Stimulated activated CD8-positive, alpha-beta memory T cell treated with anti-CD3 and anti-CD28 coated beads, Interleukin-15, amount 100 ng/mL, for 4 hours (primary cell): ENCODE data around the gene TMED1.

ENCODE experiments used
- DNase-seq, 2 donors: peaks; one replicate each; pipeline ENCODE4 v3.0.0-alpha.2; 2020; ENCODE audit warnings: low read depth in 2 of 2

Gene TMED1

GRCh38 chr19:10811391-10812111, 24.5 kb downstream of the TMED1 start:
- no peak for DNase-seq

DNA sequence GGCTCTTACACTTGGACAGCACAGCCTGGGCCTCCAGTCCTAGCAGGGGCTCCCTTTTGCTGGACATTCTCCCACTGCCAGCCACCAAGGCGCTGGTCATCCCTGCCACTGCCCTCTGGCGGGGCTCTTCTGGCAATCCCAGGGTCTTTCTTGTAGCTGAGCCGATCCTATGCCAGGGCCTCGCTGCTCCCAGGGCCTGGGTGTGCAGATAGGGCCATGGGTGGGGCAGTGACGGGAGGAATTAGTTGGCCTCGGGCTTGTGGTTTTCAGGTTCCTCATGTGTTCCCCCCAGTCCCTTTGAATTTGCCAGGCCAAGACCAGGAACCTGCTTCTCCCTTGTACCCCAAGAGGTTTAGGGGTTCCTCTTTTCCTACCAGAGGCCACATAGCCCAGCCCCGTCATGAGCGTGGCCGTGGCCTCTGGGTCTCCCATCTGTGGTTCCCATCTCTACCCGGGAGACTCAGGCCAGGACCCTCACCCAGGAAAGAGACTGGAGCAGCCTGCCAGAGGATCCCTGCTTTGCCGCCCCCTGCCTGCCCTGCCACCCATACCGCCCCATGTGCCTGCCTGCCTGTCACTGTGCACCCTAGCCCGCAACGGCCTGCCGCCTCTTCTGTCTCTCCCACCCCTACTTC, 26.2 kb downstream of the TMED1 start:
- no peak for DNase-seq

DNA sequence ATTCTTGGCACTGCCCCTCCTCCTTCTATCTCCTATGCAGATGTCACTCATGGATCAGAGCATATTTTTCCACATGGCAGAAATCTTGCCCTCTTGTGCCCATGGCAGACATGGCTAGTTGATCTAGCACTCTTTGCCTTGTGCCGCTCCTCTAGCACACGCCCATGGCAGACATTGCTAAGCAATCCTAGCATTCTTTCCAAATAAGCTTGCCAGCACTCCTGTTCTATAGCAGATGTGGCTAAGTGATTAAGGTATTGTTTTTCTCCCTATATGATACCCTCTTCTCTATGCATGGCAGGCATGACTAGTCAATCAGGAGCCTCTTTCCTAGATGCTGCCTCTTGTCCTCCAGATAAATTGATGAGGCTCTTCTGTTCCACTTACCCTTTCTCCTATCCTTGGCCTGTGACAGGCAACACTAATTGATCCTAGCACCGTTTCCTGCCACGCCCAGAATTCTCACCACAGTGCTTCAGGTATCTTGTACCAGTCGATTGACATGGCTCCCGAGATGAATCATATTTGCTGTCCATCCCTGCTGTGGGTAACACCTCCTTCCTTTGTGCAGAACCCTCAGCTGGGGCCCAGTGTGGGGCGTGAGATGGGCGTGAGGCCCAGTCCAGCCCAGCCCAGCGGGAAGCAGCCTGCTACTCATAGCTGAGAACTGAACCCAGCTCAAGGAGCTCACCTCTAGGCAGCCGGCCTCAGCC, 26.9 kb downstream of the TMED1 start:
- no peak for DNase-seq

DNA sequence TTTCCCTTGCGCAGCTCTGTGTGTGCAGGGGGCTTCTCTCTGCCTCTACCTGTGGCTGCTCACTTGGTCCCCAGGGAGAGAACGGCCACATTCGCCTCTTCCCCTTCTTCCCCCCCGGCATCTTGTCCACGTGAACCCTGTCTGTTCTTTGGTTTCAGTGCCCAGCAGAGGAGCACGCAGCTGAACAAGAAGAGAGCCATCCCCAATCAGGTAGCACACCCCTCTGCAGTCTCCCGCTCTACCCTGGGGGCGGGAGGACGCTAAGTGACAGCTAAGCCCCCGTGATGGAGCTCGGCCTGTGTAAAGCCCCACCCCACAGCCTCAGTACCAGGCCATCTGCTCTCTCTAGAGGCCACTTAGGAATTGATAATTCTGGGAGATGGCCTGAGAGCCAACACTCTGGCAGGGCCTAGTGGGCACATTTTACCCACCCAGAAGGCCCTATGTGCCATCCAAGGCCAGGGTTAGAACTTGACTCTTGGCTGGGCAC, 30.2 kb downstream of the TMED1 start:
- no peak for DNase-seq

DNA sequence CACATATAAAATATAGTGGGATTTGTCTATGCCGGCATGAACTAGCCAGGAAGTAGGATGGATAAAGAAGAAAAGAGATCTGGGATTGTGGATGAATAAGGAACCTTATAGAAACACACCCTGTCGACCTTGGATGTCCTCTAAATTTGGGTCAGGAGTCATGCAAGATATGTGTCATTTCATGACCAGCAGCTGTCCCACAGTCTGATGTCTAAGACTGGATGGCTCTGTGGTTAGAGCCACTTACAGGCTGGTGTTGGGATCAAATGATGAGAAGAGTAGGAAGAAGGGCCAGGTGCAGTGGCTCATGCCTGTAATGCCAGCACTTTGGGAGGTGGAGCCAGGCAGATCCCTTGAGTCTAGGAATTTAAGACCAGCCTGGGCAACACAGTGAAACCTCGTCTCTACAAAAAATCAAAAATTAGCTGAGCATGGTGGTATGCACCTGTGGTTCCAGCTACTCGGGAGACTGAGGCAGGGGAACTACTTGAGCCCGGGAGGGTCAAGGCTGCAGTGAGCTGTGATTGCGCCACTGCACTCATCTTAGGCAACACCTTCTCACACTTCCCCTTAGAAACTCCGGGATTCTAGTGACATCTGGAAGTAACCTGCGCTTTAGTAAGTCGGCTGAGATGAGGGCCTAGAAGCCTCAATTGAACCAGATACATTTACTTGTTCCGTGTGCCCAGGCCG, 30.8 kb downstream of the TMED1 start:
- no peak for DNase-seq

DNA sequence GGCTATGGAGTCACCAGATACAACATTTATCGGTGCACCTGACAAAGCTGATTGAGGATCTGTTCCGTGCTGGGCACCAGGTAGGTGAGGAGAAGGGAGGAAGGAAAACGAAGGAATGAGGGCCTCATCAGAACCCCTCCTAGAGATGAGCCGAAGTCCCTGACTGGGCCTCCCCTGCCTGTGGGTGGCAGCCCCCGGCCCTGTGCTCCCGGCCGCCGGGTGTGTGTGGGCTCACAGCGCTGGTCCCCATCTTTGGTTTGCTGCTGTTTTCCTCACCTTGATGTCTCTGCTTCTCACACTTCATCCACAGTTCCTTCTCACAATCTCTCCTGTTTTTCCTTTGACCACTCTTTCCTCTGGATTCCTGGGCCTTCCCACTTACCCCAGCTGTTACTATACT, 32.8 kb downstream of the TMED1 start:
- DNase-seq, result no peak

GRCh38 chr19:10802479-10802878, 33.5 kb downstream of the TMED1 start:
- no peak for DNase-seq

DNA sequence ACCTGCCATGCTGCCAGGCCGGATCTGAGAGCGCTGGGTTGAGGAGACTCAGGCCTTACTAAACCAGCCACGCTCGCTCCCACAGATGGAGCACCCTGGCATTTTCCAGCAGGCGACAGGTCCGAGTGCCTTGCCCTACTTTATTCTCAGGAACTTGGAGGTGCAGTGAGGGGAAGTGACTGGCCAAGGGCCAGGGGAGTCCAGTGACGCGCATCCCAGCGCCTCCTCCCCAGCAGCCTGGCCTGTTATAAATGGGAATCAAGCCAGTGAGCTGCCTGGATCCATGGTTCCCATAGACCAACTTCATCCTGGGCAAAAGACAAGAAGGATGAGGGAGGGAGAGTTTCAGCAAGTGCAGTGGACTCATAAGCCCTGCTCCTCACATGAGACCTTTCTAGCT, 35.5 kb downstream of the TMED1 start:
- DNase-seq, result no peak

GRCh38 chr19:10797541-10798256, 38.3 kb downstream of the TMED1 start:
- DNase-seq, result peak; percentile 87 to 92

DNA sequence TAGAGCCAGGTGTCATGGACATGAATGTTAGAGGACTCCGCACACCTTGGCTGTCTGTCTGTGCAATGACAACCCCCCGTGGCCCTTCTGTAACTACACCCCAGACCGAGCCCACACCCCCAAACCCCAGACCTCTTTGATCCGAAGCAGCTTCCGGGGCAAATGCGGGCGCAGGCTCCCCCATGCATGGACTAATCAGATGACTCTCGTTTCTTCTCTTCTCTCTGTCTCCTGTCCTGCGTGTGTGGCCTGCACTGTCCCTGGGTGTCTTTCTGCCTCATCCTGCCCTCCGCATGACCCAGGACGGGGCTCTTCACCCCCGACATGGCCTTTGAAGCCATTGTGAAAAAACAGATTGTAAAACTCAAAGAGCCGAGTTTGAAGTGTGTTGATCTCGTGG, 38.9 kb downstream of the TMED1 start:
- DNase-seq, result peak in 1 of 2 donors; percentile 30

- no peak for DNase-seq
These were observed 39.4 kb downstream of the TMED1 start for GRCh38 chr19:10796653-10797052.

DNA sequence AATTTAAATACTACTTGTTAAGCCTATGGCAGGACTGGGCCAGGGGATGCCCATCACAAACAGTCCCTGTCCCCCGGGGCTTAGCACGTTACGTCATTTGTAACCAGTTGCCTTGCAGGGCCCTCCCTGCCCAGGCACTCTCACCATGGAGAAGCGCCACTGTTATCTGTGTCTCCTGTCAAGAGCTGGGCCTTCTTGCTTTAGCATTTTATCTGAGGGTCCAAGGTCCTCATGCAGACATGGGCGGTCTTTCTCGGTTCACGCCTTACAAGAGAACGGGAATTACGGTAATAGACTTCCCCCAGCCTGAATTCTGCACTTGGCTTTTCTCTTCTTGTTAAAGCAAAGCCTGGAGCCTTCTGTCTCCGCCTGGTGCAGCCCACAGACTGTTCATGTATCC, 46.1 kb downstream of the TMED1 start:
- DNase-seq, result no peak

DNA sequence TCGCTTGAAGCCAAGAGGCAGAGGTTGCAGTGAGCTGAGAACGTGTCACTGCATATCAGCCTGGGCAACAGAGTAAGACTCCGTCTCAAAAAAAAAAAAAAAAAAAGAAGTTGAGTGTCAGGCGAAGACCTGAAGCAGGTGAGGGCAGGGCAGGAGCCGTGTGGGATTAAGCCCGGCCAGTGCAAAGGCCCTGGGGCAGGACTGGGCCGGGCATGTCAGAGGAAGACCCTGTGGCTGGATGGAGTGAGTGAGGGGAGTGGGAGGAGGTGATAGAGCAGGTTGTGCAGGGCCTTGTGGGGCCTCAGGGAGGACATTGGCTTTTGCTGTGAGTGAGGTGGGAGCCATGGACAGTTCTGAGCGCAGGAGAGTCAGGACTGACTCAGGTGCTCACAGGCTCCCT, 47.9 kb downstream of the TMED1 start:
- no peak for DNase-seq

- DNase-seq, result no peak
These were observed 51.8 kb downstream of the TMED1 start for GRCh38 chr19:10784257-10784656.

DNA sequence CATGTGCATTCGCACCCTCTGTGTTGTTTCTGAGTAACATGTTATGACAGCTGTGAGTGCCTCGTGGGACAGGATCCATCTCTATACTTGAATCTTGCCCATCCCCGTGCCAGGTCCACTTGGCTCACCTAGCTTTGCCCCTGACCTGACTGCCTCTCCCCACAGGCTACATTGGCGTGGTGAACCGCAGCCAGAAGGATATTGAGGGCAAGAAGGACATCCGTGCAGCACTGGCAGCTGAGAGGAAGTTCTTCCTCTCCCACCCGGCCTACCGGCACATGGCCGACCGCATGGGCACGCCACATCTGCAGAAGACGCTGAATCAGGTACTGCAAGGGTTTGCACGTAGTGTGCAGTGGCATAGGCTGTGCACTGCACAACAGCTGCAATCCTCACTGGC, 53.2 kb downstream of the TMED1 start:
- DNase-seq, result no peak
